Activated CD4-positive, CD25-positive, alpha-beta regulatory T cell treated with anti-CD3 and anti-CD28 coated beads, Interleukin-2, amount 50 U/mL, for 16 hours (primary cell): Measurements from ENCODE around the gene ZBTB21.

Source experiments
- DNase-seq: peaks from one replicate; pipeline ENCODE4 v3.0.0-alpha.2; 2020; ENCODE audit warnings: low read depth, low spot score

Gene ZBTB21

GRCh38 chr21:42039911-42040351, 29.8 kb upstream of the ZBTB21 start:
- DNase-seq: no peak

GRCh38 chr21:42039470-42039901, 29.3 kb upstream of the ZBTB21 start:
- no peak for DNase-seq

- DNase-seq: no peak
Observed at GRCh38 chr21:42038826-42039425, 28.8 kb upstream of the ZBTB21 start.

GRCh38 chr21:42038393-42038792, 28.2 kb upstream of the ZBTB21 start:
- no peak for DNase-seq

- DNase-seq: no peak
Observed at GRCh38 chr21:42037943-42038342, 27.8 kb upstream of the ZBTB21 start.

- DNase-seq: no peak
Observed at GRCh38 chr21:42037516-42037915, 27.4 kb upstream of the ZBTB21 start.

GRCh38 chr21:42036313-42036712, 26.2 kb upstream of the ZBTB21 start:
- DNase-seq: no peak

- no peak for DNase-seq
Observed at GRCh38 chr21:42032968-42033367, 22.8 kb upstream of the ZBTB21 start.

GRCh38 chr21:42032266-42032665, 22.1 kb upstream of the ZBTB21 start:
- no peak for DNase-seq

- DNase-seq: no peak
Observed at GRCh38 chr21:42031816-42032215, 21.7 kb upstream of the ZBTB21 start.

GRCh38 chr21:42031241-42031640, 21.1 kb upstream of the ZBTB21 start:
- DNase-seq: no peak

GRCh38 chr21:42030311-42030710, 20.2 kb upstream of the ZBTB21 start:
- DNase-seq: no peak

GRCh38 chr21:42028766-42029425, 18.7 kb upstream of the ZBTB21 start:
- no peak for DNase-seq

GRCh38 chr21:42027822-42028765, 17.9 kb upstream of the ZBTB21 start:
- DNase-seq: no peak

GRCh38 chr21:42027085-42027821, 17.1 kb upstream of the ZBTB21 start:
- DNase-seq: no peak

GRCh38 chr21:42026082-42026435, 15.9 kb upstream of the ZBTB21 start:
- no peak for DNase-seq

GRCh38 chr21:42025376-42026081, 15.4 kb upstream of the ZBTB21 start:
- no peak for DNase-seq

- no peak for DNase-seq
Observed at GRCh38 chr21:42022906-42023305, 12.7 kb upstream of the ZBTB21 start.

GRCh38 chr21:42022091-42022430, 11.9 kb upstream of the ZBTB21 start:
- DNase-seq: no peak

- no peak for DNase-seq
Observed at GRCh38 chr21:42021371-42022090, 11.4 kb upstream of the ZBTB21 start.

- no peak for DNase-seq
Observed at GRCh38 chr21:42019706-42020105, 9.5 kb upstream of the ZBTB21 start.
